Measurements from ENCODE around the gene PPP2R5C. TPM values are rescaled to one million over a fixed set of nuclear protein-coding genes. Genes with fewer than 3 reads are reported as not detected.
A peak's percentile ranks its signal among the peaks of the same experiment; 100 is the strongest.

The PPP2R5C gene
- total RNA-seq, 4 donors from 2014 or later: 66.2 to 211 (median 116) TPM

DNA sequence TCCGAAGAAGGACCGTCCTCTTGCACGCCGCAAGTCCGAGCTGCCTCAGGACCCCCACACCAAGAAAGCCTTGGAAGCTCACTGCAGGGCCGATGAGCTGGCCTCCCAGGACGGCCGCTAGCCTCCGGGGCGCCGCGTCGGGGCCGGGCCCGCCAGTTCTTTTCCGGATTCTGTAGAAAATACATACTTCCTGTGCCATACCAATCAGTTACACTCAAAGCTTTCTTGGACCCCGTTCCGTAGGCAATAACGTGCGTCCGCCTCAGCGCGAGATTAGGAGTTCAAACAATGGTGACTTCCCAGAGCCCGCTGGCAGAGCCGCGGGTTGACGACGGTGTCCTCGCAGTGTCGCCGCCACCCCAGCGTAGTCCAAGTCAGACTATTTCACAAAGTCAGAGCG lies 163.6 kb downstream of the PPP2R5C start:
- Histone ChIP-seq H3K36me3 (peaks cover 0 to 16% (median 0%) of the 10 kb centered on the region in 4 donors), H3K27me3 (no peaks in the 10 kb centered on the region), H3K27ac (no peak overlapping the region), H3K4me1 (peaks cover 0 to 14% (median 3%) of the 10 kb centered on the region in 4 donors), H3K4me3 (no peak overlapping the region), H3K9me3 (no peaks in the 10 kb centered on the region)
- DNase-seq: no peak
- in situ Hi-C loops (cut with MboI; ENCODE audit: low pct_ligation_motif_present in 1 of 4, low pct_unique_long_range_greater_than_20kb in 1 of 4, low sequenced_read_pairs in 3 of 4) (loop anchor here in 1 of 4 donors (25.0 kb wide), 1 partner anchor 163 kb away; the partner anchor contains the start of gene PPP2R5C), intact Hi-C loops (cut with DNase I; ENCODE audit: low total_unique reads) (no loop called here)
- 96% methylated on average over 33 of the region's 33 CpGs; no CpG with 5 or more reads in 1 of the 2 donors for WGBS, 2 donors (ENCODE audit: low coverage in 1 of 2)
- TF ChIP-seq, protein P1, sequence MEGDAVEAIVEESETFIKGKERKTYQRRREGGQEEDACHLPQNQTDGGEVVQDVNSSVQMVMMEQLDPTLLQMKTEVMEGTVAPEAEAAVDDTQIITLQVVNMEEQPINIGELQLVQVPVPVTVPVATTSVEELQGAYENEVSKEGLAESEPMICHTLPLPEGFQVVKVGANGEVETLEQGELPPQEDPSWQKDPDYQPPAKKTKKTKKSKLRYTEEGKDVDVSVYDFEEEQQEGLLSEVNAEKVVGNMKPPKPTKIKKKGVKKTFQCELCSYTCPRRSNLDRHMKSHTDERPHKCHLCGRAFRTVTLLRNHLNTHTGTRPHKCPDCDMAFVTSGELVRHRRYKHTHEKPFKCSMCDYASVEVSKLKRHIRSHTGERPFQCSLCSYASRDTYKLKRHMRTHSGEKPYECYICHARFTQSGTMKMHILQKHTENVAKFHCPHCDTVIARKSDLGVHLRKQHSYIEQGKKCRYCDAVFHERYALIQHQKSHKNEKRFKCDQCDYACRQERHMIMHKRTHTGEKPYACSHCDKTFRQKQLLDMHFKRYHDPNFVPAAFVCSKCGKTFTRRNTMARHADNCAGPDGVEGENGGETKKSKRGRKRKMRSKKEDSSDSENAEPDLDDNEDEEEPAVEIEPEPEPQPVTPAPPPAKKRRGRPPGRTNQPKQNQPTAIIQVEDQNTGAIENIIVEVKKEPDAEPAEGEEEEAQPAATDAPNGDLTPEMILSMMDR (IDR thresholded peaks at IDR 0.05): no peak
- TF ChIP-seq POLR2AphosphoS5 (IDR thresholded peaks at IDR 0.05) (no peak), POLR2A (IDR thresholded peaks at IDR 0.05) (no peak), EP300 (IDR thresholded peaks at IDR 0.05; ENCODE audit: low read depth) (no peak)

DNA sequence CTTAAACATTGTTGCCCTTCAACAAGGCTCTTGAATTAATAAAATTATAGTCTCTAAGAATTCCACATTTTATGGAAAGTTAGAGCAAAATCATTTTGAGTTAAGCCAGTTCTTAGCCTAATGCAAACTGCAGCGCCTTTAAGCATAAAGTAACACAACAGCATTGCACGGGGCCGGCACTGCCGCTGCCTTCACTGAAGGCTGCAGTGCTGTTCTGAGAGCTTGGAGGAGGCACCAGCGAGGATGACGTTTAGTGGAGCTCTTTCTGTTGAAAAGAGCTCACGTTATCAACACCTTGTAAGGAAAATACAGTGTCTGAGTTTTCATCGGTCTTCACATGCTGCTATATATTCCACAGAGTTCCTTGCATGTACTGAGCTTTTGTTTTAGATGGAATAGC lies 164.6 kb downstream of the PPP2R5C start:
- Histone ChIP-seq H3K36me3 (peaks cover 0 to 16% (median 0%) of the 10 kb centered on the region in 4 donors), H3K4me3 (no peak overlapping the region), H3K9me3 (no peaks in the 10 kb centered on the region), H3K4me1 (peaks cover 0 to 14% (median 3%) of the 10 kb centered on the region in 4 donors), H3K27me3 (no peaks in the 10 kb centered on the region), H3K27ac (peak overlapping the region in 3 of 4 donors; percentile 49 to 64 (median 56))
- intact Hi-C loops (cut with DNase I; ENCODE audit: low total_unique reads): no loop called here
- DNase-seq: no peak
- in situ Hi-C loops (cut with MboI; ENCODE audit: low pct_ligation_motif_present in 1 of 4, low pct_unique_long_range_greater_than_20kb in 1 of 4, low sequenced_read_pairs in 3 of 4): loop anchor here in 1 of 4 donors (25.0 kb wide), 1 partner anchor 164 kb away; the partner anchor contains the start of gene PPP2R5C
- 70 to 79% methylated on average over 6 to 8 of the region's 8 CpGs for WGBS, 2 donors (ENCODE audit: low coverage in 1 of 2)
- TF ChIP-seq POLR2AphosphoS5 (IDR thresholded peaks at IDR 0.05) (no peak), POLR2A (IDR thresholded peaks at IDR 0.05) (no peak), EP300 (IDR thresholded peaks at IDR 0.05; ENCODE audit: low read depth) (no peak)
- TF ChIP-seq, protein P1 (IDR thresholded peaks at IDR 0.05): no peak

- Histone ChIP-seq H3K4me1 (peaks cover 0 to 14% (median 3%) of the 10 kb centered on the region in 4 donors), H3K9me3 (no peaks in the 10 kb centered on the region), H3K27ac (peak overlapping the region in 3 of 4 donors; percentile 49 to 64 (median 56)), H3K27me3 (no peaks in the 10 kb centered on the region), H3K36me3 (peaks cover 0 to 10% (median 0%) of the 10 kb centered on the region in 4 donors), H3K4me3 (no peak overlapping the region)
- in situ Hi-C loops (cut with MboI; ENCODE audit: low pct_ligation_motif_present in 1 of 4, low pct_unique_long_range_greater_than_20kb in 1 of 4, low sequenced_read_pairs in 3 of 4) (loop anchor here in 1 of 4 donors (25.0 kb wide), 1 partner anchor 164 kb away; the partner anchor contains the start of gene PPP2R5C), intact Hi-C loops (cut with DNase I; ENCODE audit: low total_unique reads) (no loop called here)
- 74 to 93% methylated on average over 3 to 5 of the region's 5 CpGs for WGBS, 2 donors (ENCODE audit: low coverage in 1 of 2)
- no peak for TF ChIP-seq EP300 (IDR thresholded peaks at IDR 0.05; ENCODE audit: low read depth)
- TF ChIP-seq, protein P1 (IDR thresholded peaks at IDR 0.05): no peak
- TF ChIP-seq POLR2AphosphoS5 (IDR thresholded peaks at IDR 0.05): no peak
- TF ChIP-seq POLR2A (IDR thresholded peaks at IDR 0.05): no peak
- DNase-seq: no peak
Measured at GRCh38 chr14:101926620-101927019, 165.1 kb downstream of the PPP2R5C start.

GRCh38 chr14:101927859-101928258 lies 166.3 kb downstream of the PPP2R5C start:
- Histone ChIP-seq H3K4me1 (peaks cover 0 to 14% (median 3%) of the 10 kb centered on the region in 4 donors), H3K9me3 (no peaks in the 10 kb centered on the region), H3K27me3 (no peaks in the 10 kb centered on the region), H3K27ac (peak overlapping the region; percentile 49 to 72 (median 62)), H3K4me3 (no peak overlapping the region), H3K36me3 (peaks cover 0 to 10% (median 0%) of the 10 kb centered on the region in 4 donors)
- WGBS, 2 donors (ENCODE audit: low coverage in 1 of 2): 34 to 57% methylated on average over 10 of the region's 10 CpGs
- intact Hi-C loops (cut with DNase I; ENCODE audit: low total_unique reads) (no loop called here), in situ Hi-C loops (cut with MboI; ENCODE audit: low pct_ligation_motif_present in 1 of 4, low pct_unique_long_range_greater_than_20kb in 1 of 4, low sequenced_read_pairs in 3 of 4) (loop anchor here in 1 of 4 donors (25.0 kb wide), 1 partner anchor 166 kb away; the partner anchor contains the start of gene PPP2R5C)
- DNase-seq: peak; percentile 75
- TF ChIP-seq POLR2AphosphoS5 (IDR thresholded peaks at IDR 0.05): peak; percentile 61 to 69 (median 61)
- TF ChIP-seq EP300 (IDR thresholded peaks at IDR 0.05; ENCODE audit: low read depth): peak; percentile 78
- no peak for TF ChIP-seq POLR2A (IDR thresholded peaks at IDR 0.05)

Data from transverse colon (tissue), 4 donors.